OCI-LY7 (cell line): ENCODE measurements around the gene HK2. TPM values are rescaled to one million over a fixed set of nuclear protein-coding genes. Genes with fewer than 3 reads are reported as not detected.

Source experiments
- BruUV-seq: library from RNA; stranded (reverse); fragments of 400-500 nt; replicated peaks from 2 replicates; lab custom pipeline; 2021; lab: Mats Ljungman, UMichigan
- CTCF ChIA-PET: fragments of 300-600 bp; sonication (Branson Sonifier 250); formaldehyde crosslinking; loops from one replicate; lab custom pipeline; 2022; ENCODE audit warnings: antibody characterized with exemption; ENCODE audit not compliant: unreplicated experiment; lab: Charles Lee
- POLR2A ChIA-PET: fragments of 300-600 bp; sonication (Branson Sonifier 250); formaldehyde crosslinking; loops from one replicate; lab custom pipeline; 2022; ENCODE audit warnings: antibody characterized with exemption; lab: Charles Lee
- DNase-seq: peaks from one replicate; pipeline ENCODE4 v3.0.0-alpha.2; 2015; ENCODE audit warnings: low spot score
- H2AFZ ChIP-seq: fragments of 200-600 bp; sonication (generic), shearing (Covaris generic); 2 replicates; pipeline ENCODE4 v1.6.1; 2014; ENCODE audit warnings: mild to moderate bottlenecking, antibody characterized with exemption, low read length, moderate library complexity
- H3K27ac ChIP-seq: fragments of 200-600 bp; sonication (generic); 2 replicates; pipeline ENCODE4 v1.5.1; 2014; ENCODE audit warnings: mixed run types, low read depth, mild to moderate bottlenecking, moderate library complexity, low read length, inconsistent platforms; ENCODE audit not compliant: poor library complexity, severe bottlenecking
- H3K36me3 ChIP-seq: fragments of 200-600 bp; sonication (generic); 2 replicates; pipeline ENCODE4 v1.6.1; 2014; ENCODE audit warnings: mild to moderate bottlenecking, antibody characterized with exemption, low read length, moderate library complexity, mixed read lengths; ENCODE audit not compliant: insufficient read depth
- H3K4me1 ChIP-seq: fragments of 200-600 bp; sonication (generic); 2 replicates; pipeline ENCODE4 v1.5.1; 2014; ENCODE audit warnings: mild to moderate bottlenecking, low read length; ENCODE audit not compliant: insufficient read depth, poor library complexity, severe bottlenecking
- H3K4me2 ChIP-seq: fragments of 200-600 bp; sonication (generic); 2 replicates; pipeline ENCODE4 v1.6.1; 2014; ENCODE audit warnings: mild to moderate bottlenecking, low read length
- H3K4me3 ChIP-seq: fragments of 200-600 bp; sonication (generic); 2 replicates; pipeline ENCODE4 v1.5.1; 2014; ENCODE audit warnings: mild to moderate bottlenecking, low read depth, low read length; ENCODE audit not compliant: poor library complexity, severe bottlenecking
- H3K79me2 ChIP-seq: fragments of 200-600 bp; sonication (generic); 2 replicates; pipeline ENCODE4 v1.6.1; 2016; ENCODE audit warnings: low read depth, mild to moderate bottlenecking, low read length, moderate library complexity, mixed read lengths; ENCODE audit not compliant: insufficient read depth
- H3K9me2 ChIP-seq: fragments of 200-600 bp; sonication (generic); 2 replicates; pipeline ENCODE4 v1.6.1; 2016; ENCODE audit warnings: mild to moderate bottlenecking, low read length, mixed read lengths; ENCODE audit not compliant: insufficient read depth
- H3K9me3 ChIP-seq: fragments of 200-600 bp; sonication (generic); 2 replicates; pipeline ENCODE4 v1.6.1; 2014; ENCODE audit warnings: mild to moderate bottlenecking, mixed run types, low read length, mixed read lengths
- H4K20me1 ChIP-seq: fragments of 200-600 bp; sonication (generic); 2 replicates; pipeline ENCODE4 v1.6.1; 2014; ENCODE audit warnings: mild to moderate bottlenecking, antibody characterized with exemption, low read length, moderate library complexity, mixed read lengths; ENCODE audit not compliant: insufficient read depth
- EZH2phosphoT487 ChIP-seq: fragments of 200-600 bp; sonication (generic); IDR thresholded peaks from 2 replicates; pipeline ENCODE4 v1.6.1; 2018; ENCODE audit warnings: low read depth, borderline replicate concordance, mild to moderate bottlenecking, mixed run types, antibody characterized with exemption, low read length, moderate library complexity, mixed read lengths
- intact Hi-C: fragments of 100-400 bp; cut with micrococcal nuclease; formaldehyde crosslinking; loops from one replicate; pipeline ENCODE4 v1.10.0; 2022; ENCODE audit not compliant: unreplicated experiment
- total RNA-seq, 2 experiments: library from RNA; depleted of rRNA in 1 of 2; stranded (reverse); fragments of >200 nt in 1 of 2; shearing (Covaris generic) in 1 of 2; gene quantifications; 2 replicates each; pipeline ENCODE4 v1.2.3, GENCODE V29; 2014 to 2022
- TF ChIP-seq, protein P1 (sequence below): fragments of 200-600 bp; sonication (generic); conservative IDR thresholded peaks from 2 replicates; pipeline ENCODE4 v1.5.1; 2014; ENCODE audit warnings: mild to moderate bottlenecking, antibody characterized with exemption, low read length, moderate library complexity, mixed read lengths

The HK2 gene
- total RNA-seq, 2 experiments from 2014 or later: 8.6 to 50.5 TPM

DNA sequence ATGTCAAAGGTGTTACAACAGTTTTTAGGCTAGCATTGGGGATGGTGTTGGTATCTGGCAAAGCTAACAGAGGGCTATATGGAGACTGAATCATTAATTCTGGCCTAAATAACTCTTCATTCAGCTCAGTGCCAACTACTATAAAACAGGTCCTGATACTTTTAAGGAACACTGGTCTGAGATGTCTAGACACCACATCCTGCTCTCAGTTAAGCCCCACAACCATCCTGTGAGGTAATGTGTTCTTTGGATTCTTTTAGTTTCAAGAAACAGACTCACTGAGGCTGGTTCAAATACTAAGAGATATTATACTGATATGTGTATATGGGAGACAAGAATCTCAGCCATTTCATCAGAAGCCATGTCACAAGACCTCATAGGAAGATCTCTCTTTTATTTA lies 14.2 kb upstream of the HK2 start:
- BruUV-seq: no TSS peak
- DNase-seq: no peak
- no peak overlapping the region for H2AFZ ChIP-seq
- intact Hi-C loops: no loop called here
- no peak overlapping the region for H3K4me2 ChIP-seq
- ChIA-PET POLR2A (no interaction called here), CTCF (no interaction called here)
- no peak overlapping the region for H3K4me3 ChIP-seq
- no peak overlapping the region for H3K27ac ChIP-seq
- no peaks in the 10 kb centered on the region for H3K79me2 ChIP-seq
- H3K36me3 ChIP-seq: no peaks in the 10 kb centered on the region
- TF ChIP-seq, protein P1, sequence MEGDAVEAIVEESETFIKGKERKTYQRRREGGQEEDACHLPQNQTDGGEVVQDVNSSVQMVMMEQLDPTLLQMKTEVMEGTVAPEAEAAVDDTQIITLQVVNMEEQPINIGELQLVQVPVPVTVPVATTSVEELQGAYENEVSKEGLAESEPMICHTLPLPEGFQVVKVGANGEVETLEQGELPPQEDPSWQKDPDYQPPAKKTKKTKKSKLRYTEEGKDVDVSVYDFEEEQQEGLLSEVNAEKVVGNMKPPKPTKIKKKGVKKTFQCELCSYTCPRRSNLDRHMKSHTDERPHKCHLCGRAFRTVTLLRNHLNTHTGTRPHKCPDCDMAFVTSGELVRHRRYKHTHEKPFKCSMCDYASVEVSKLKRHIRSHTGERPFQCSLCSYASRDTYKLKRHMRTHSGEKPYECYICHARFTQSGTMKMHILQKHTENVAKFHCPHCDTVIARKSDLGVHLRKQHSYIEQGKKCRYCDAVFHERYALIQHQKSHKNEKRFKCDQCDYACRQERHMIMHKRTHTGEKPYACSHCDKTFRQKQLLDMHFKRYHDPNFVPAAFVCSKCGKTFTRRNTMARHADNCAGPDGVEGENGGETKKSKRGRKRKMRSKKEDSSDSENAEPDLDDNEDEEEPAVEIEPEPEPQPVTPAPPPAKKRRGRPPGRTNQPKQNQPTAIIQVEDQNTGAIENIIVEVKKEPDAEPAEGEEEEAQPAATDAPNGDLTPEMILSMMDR: no peak
- no peak for TF ChIP-seq EZH2phosphoT487
- no peaks in the 10 kb centered on the region for H4K20me1 ChIP-seq
- no peaks in the 10 kb centered on the region for H3K9me2 ChIP-seq
- H3K4me1 ChIP-seq: no peaks in the 10 kb centered on the region
- no peaks in the 10 kb centered on the region for H3K9me3 ChIP-seq

DNA sequence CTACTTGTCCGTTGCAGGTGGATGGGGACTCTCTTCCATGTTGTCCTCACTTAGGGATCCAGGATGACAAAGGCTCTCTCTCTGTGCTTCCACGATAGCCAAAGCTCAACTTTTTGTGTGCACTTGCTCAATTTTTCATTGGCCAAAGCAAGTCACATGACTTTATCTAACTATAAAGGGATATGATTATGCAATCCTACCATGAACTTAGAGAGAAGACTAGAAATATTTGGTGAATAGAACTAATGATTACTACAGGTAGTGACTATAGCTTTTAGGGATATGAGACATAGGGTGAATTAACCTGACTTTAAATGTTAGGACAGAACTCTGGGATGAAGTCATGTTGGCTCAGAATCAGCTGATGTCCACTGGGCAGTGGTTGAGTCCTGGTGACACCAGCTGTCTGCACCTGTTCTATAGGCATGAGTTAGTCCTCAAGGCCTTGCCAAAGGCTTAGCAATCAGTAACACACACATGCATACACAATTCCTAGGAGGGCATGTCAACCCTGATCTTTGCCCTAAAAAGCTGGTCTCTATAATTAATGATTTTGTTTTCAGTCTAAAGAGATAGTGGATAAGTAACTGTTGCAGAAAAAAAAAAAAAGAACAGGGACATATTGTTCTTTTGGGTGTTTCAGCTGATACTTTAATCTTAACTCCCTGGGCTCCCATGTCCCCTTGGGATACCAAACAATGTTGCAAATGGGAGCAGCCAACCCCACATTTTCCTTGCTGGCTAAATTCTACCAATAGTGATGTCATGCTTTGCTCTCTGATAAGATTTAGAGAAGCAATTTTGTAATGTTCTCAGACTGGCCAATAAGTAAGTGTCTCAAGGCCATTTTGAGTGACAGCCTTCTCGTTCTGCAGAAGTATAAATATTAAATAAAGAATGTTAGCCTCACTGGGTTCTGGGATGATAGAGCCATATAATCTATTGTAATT lies 12.5 kb upstream of the HK2 start:
- no peak overlapping the region for H3K4me2 ChIP-seq

More for the DNA sequence above, 12.5 kb upstream of the HK2 start:
- ChIA-PET CTCF (no interaction called here), POLR2A (interaction anchor here (0.5 kb wide), 1 partner anchor 52 kb away, joined by 4 read pairs; no protein-coding TSS in a partner anchor)
- intact Hi-C loops: no loop called here
- Histone ChIP-seq H3K9me2 (no peaks in the 10 kb centered on the region), H4K20me1 (no peaks in the 10 kb centered on the region), H3K4me1 (no peaks in the 10 kb centered on the region), H3K4me3 (no peak overlapping the region), H3K36me3 (no peaks in the 10 kb centered on the region), H3K79me2 (no peaks in the 10 kb centered on the region), H2AFZ (no peak overlapping the region), H3K27ac (no peak overlapping the region), H3K9me3 (no peaks in the 10 kb centered on the region)
- no peak for DNase-seq
- TF ChIP-seq, protein P1: no peak
- TF ChIP-seq EZH2phosphoT487: no peak
- BruUV-seq: no TSS peak
